PC-9 (cell line): ENCODE data around the gene JMJD1C. TPM values are rescaled to one million over a fixed set of nuclear protein-coding genes. Genes with fewer than 3 reads are reported as not detected.
A peak's percentile ranks its signal among the peaks of the same experiment; 100 is the strongest.
"Not testable (repeated sequence)": the region's sequence is repeated elsewhere in the genome, so short reads cannot be mapped to it uniquely, and the experiment has no call there.

Source experiments
- BruUV-seq: library from RNA; stranded (reverse); fragments of 400-500 nt; replicated peaks from 2 replicates; lab custom pipeline; 2021; lab: Mats Ljungman, UMichigan
- CTCF ChIA-PET: fragments of 300-600 bp; sonication (Branson Sonifier 250); formaldehyde crosslinking; loops from one replicate; lab custom pipeline; 2022; ENCODE audit warnings: antibody characterized with exemption; lab: Charles Lee
- POLR2A ChIA-PET: fragments of 300-600 bp; sonication (Branson Sonifier 250); formaldehyde crosslinking; loops from one replicate; lab custom pipeline; 2022; ENCODE audit warnings: antibody characterized with exemption; ENCODE audit not compliant: unreplicated experiment; lab: Charles Lee
- DNase-seq, 2 experiments: peaks; one replicate each; pipeline versions ENCODE4 v3.0.0 to v3.0.0-alpha.2; 2015 to 2022; ENCODE audit warnings: mixed read lengths in 1 of 2
- H2AFZ ChIP-seq: fragments of 200-600 bp; sonication (generic); 2 replicates; pipeline ENCODE4 v1.8.1; 2017; ENCODE audit warnings: antibody characterized with exemption
- H3F3A ChIP-seq: fragments of 200-600 bp; sonication (generic); 2 replicates; pipeline ENCODE4 v1.8.1; 2017; ENCODE audit warnings: antibody characterized with exemption, mild to moderate bottlenecking, low read depth; ENCODE audit not compliant: insufficient read depth
- H3K27ac ChIP-seq: fragments of 200-600 bp; sonication (generic); 2 replicates; pipeline ENCODE4 v1.6.1; 2016; ENCODE audit warnings: mixed run types
- H3K27me3 ChIP-seq: fragments of 200-600 bp; sonication (generic); 2 replicates; pipeline ENCODE4 v1.6.1; 2016; ENCODE audit warnings: low read depth, mixed run types; ENCODE audit not compliant: insufficient read depth
- H3K36me3 ChIP-seq: fragments of 200-600 bp; sonication (generic); 2 replicates; pipeline ENCODE4 v1.6.1; 2016; ENCODE audit warnings: low read depth, mixed run types
- H3K4me1 ChIP-seq: fragments of 200-600 bp; sonication (generic); replicated peaks from 2 replicates; pipeline ENCODE4 v1.6.1; 2016; ENCODE audit warnings: mixed run types; ENCODE audit not compliant: insufficient read depth
- H3K4me2 ChIP-seq: fragments of 200-600 bp; sonication (generic); 2 replicates; pipeline ENCODE4 v1.6.1; 2017; ENCODE audit warnings: mixed run types
- H3K4me3 ChIP-seq: fragments of 200-600 bp; sonication (generic); 2 replicates; pipeline ENCODE4 v1.6.1; 2016; ENCODE audit warnings: mixed run types
- H3K79me2 ChIP-seq: fragments of 200-600 bp; sonication (generic); 2 replicates; pipeline ENCODE4 v1.6.1; 2017; ENCODE audit warnings: low read depth, mixed run types
- H3K9me2 ChIP-seq: fragments of 200-600 bp; sonication (generic); 2 replicates; pipeline ENCODE4 v1.8.1; 2017; ENCODE audit warnings: mild to moderate bottlenecking; ENCODE audit not compliant: insufficient read depth
- H3K9me3 ChIP-seq: fragments of 200-600 bp; sonication (generic); 2 replicates; pipeline ENCODE4 v1.8.1; 2016; ENCODE audit warnings: low read depth; ENCODE audit not compliant: insufficient read depth
- H4K20me1 ChIP-seq: fragments of 200-600 bp; sonication (generic); 2 replicates; pipeline ENCODE4 v1.8.1; 2017; ENCODE audit not compliant: insufficient read depth
- CTCF ChIP-seq: fragments of 200-600 bp; sonication (generic); conservative IDR thresholded peaks from 2 replicates; pipeline ENCODE4 v1.6.1; 2017; ENCODE audit warnings: mixed run types, antibody characterized with exemption, mild to moderate bottlenecking, moderate library complexity
- EZH2 ChIP-seq: fragments of 200-600 bp; sonication (generic); IDR thresholded peaks from 2 replicates; pipeline ENCODE4 v1.8.0; 2017; ENCODE audit warnings: antibody characterized with exemption, low read depth
- intact Hi-C: fragments of 100-400 bp; cut with micrococcal nuclease; formaldehyde crosslinking; loops from one replicate; pipeline ENCODE4 v1.10.0; 2022; ENCODE audit not compliant: unreplicated experiment
- total RNA-seq: library from RNA; stranded (reverse); gene quantifications from 2 replicates; pipeline ENCODE4 v1.2.3, GENCODE V29; 2021

The JMJD1C gene
- total RNA-seq, 1 experiment from 2014 or later: 78.7 TPM

DNA sequence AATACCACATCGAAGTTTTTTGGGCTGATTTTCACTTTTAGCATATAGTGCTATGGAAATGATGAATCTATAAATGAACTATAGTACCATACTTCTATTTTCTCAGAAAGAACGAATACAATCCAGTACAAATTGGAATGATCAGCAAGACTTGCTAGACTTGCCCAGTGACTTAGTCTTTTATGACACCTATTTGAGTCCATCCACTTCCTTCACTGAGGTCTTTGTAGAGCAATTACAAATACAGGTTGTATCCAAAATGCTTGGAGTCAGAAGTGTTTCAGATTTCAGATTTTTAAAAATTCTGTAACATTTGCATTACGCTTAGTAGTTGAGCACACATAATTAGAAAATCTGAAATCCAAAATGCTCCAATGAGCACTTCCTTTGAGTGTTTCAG is 228.4 kb downstream of the JMJD1C start:
- peaks cover 3% of the 10 kb centered on the region; the same call in 1 of the 2 replicates for H3K36me3 ChIP-seq
- H3K9me2 ChIP-seq: no peaks in the 10 kb centered on the region
- peaks cover 85% of the 10 kb centered on the region for H3K79me2 ChIP-seq
- peaks cover 15% of the 10 kb centered on the region for H3F3A ChIP-seq
- CTCF ChIA-PET: no interaction called here
- peaks cover 13% of the 10 kb centered on the region for H4K20me1 ChIP-seq
- H3K9me3 ChIP-seq: no peaks in the 10 kb centered on the region
- H3K27ac ChIP-seq: peak overlapping the region; percentile 93
- POLR2A ChIA-PET: interaction anchor here (0.7 to 0.8 kb wide), 2 partner anchors 32 to 1201 kb away, joined by 10 to 19 read pairs; no protein-coding TSS in a partner anchor
- no peak overlapping the region for H2AFZ ChIP-seq
- peak overlapping the region; percentile 10; the same call in 1 of the 2 replicates for H3K4me3 ChIP-seq
- peak overlapping the region; percentile 60 for H3K4me2 ChIP-seq
- H3K27me3 ChIP-seq: no peaks in the 10 kb centered on the region
- no peak for TF ChIP-seq CTCF
- TF ChIP-seq EZH2: no peak
- peak in 1 of 2 experiments; percentile 71 for DNase-seq
- peaks cover 40% of the 10 kb centered on the region for H3K4me1 ChIP-seq
- intact Hi-C loops: loop anchor here (2.0 kb wide), 1 partner anchor 31 kb away; no protein-coding TSS in a partner anchor
- BruUV-seq: no TSS peak

DNA sequence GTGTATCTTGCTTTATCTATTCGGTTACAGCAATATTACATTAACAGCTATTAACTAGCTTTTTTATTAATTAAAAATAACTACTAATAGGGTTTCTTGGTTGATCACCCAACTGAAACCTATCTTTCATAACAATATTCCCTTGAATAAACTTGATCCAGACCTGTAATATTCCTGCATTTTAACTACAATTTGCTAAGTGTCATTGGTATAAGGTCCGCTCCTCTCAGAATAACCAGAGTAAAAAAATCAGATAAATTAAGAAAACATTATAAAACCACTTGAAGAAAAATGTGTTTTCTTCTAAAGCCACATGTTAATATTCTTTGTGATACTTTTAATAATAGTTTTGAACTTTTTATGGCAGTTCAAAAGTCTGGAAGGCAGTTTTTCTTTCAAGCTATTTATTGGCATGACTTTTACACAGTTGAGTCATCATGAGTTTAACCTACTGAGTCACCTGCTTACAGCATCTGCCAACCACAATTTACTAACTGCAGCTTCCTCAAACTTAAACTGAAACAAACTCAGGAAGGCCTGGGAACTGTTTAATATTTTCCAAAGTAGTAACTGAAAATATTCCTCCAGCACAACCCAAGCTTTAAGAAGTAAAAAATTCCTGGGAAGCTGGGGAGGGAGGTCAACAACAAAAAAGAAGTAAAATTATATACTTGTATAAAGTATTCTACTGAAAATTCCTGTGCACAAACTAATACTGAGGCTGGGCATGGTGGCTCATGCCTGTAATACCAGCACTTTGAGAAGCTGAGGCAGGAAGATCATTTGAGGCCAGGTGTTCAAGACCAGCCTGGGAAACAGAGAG is 229.5 kb downstream of the JMJD1C start:
- no peaks in the 10 kb centered on the region for H3K9me2 ChIP-seq
- no peak overlapping the region for H3K4me3 ChIP-seq
- H3K27ac ChIP-seq: peak overlapping the region; percentile 93
- ChIA-PET POLR2A (interaction anchor here (0.5 to 1.2 kb wide), 8 partner anchors 16 to 497 kb away, joined by 3 to 11 read pairs (median 6); no protein-coding TSS in a partner anchor), CTCF (interaction anchor here (1.1 kb wide), 1 partner anchor 32 kb away, joined by 4 read pairs; no protein-coding TSS in a partner anchor)
- H3F3A ChIP-seq: peaks cover 15% of the 10 kb centered on the region
- intact Hi-C loops: loop anchor here (2.0 kb wide), 1 partner anchor 32 kb away; no protein-coding TSS in a partner anchor
- no peak for TF ChIP-seq CTCF
- no peak for TF ChIP-seq EZH2
- H4K20me1 ChIP-seq: peaks cover 5% of the 10 kb centered on the region
- H3K27me3 ChIP-seq: no peaks in the 10 kb centered on the region
- peak overlapping the region; percentile 60 for H3K4me2 ChIP-seq
- DNase-seq: peak; percentile 22 to 91
- no TSS peak for BruUV-seq
- H3K4me1 ChIP-seq: peaks cover 40% of the 10 kb centered on the region
- H3K9me3 ChIP-seq: no peaks in the 10 kb centered on the region
- H2AFZ ChIP-seq: no peak overlapping the region
- peaks cover 84% of the 10 kb centered on the region for H3K79me2 ChIP-seq
- peaks cover 3% of the 10 kb centered on the region; the same call in 1 of the 2 replicates for H3K36me3 ChIP-seq

DNA sequence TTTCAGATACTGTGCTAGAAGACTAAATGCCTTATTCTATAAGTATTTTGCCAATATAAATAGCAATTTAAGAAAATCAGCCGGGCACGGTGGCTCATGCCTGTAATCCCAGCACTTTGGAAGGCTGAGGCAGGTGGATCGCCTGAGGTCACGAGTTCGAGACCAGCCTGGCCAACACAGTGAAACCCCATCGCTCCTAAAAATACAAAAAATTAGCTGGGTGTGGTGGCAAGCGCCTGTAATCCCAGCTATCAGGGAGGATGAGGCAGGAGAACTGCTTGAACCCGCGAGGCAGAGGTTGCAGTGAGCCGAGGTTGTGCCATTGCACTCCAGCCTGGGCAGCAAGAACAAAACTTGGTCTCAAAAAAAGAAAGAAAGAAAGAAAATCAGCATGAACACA is 230.6 kb downstream of the JMJD1C start:
- DNase-seq, CTCF ChIA-PET, BruUV-seq, H2AFZ ChIP-seq, H3K36me3 ChIP-seq, POLR2A ChIA-PET, H3K9me2 ChIP-seq, H3K4me2 ChIP-seq, H3K27me3 ChIP-seq, H3K9me3 ChIP-seq, intact Hi-C loops, H3K4me3 ChIP-seq: not testable (repeated sequence)
- 0 out of 2 replicates have a peak overlapping the region, but pooled peaks have one; percentile 93 for H3K27ac ChIP-seq
- H3F3A ChIP-seq: peaks cover 15% of the 10 kb centered on the region
- H4K20me1 ChIP-seq: peaks cover 10% of the 10 kb centered on the region
- H3K4me1 ChIP-seq: peaks cover 40% of the 10 kb centered on the region
- peaks cover 86% of the 10 kb centered on the region for H3K79me2 ChIP-seq
